ENCODE results near the gene BACH2. TPM values are rescaled to one million over a fixed set of nuclear protein-coding genes. Genes with fewer than 3 reads are reported as not detected.

The BACH2 gene
- total and polyA plus RNA-seq, 2 donors (not counting 1 experiment from before 2014, with no cell fraction given), result 2.2 to 2.6 TPM

DNA sequence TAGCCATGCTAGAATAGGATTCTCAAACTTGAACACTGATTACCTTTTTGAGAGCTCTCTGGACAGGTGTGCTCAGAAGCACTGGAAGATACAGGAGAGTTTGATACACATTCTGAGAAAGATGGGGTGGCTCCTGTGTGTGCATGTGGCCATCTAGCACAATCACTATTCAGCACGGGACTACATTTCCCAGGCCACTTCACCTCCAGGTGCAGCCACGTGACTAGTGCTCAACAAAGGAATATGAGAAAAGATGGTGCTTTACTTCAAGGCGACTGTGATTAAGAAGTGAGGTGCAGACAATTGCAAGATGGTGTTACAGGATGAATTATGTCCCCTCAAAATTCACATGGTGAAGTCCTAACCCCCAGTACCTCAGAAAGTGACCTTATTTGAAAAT lies 103.8 kb downstream of the BACH2 start:
- no peak for TF ChIP-seq EZH2 (IDR thresholded peaks at IDR 0.05; ENCODE audit: low read length, missing control alignments)
- TF ChIP-seq, protein P1, sequence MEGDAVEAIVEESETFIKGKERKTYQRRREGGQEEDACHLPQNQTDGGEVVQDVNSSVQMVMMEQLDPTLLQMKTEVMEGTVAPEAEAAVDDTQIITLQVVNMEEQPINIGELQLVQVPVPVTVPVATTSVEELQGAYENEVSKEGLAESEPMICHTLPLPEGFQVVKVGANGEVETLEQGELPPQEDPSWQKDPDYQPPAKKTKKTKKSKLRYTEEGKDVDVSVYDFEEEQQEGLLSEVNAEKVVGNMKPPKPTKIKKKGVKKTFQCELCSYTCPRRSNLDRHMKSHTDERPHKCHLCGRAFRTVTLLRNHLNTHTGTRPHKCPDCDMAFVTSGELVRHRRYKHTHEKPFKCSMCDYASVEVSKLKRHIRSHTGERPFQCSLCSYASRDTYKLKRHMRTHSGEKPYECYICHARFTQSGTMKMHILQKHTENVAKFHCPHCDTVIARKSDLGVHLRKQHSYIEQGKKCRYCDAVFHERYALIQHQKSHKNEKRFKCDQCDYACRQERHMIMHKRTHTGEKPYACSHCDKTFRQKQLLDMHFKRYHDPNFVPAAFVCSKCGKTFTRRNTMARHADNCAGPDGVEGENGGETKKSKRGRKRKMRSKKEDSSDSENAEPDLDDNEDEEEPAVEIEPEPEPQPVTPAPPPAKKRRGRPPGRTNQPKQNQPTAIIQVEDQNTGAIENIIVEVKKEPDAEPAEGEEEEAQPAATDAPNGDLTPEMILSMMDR (conservative IDR thresholded peaks at IDR 0.05 in 1 of 2, IDR thresholded peaks at IDR 0.05 in 1 of 2; ENCODE audit: low read depth in 1 of 2, low read length in 2 of 2), result no peak
- H3K9ac ChIP-seq (ENCODE audit: insufficient read depth, low read length), result no peak overlapping the region
- H3K79me2 ChIP-seq (ENCODE audit: control insufficient read depth, insufficient read depth, low read length), result no peaks in the 10 kb centered on the region
- H3K27ac ChIP-seq (ENCODE audit: insufficient read depth, low read length), result no peak overlapping the region
- peaks cover 14% of the 10 kb centered on the region for H3K4me1 ChIP-seq (ENCODE audit: control insufficient read depth, extremely low read depth, insufficient read depth, low read length)
- no peak overlapping the region for H3K4me2 ChIP-seq (ENCODE audit: extremely low read depth, insufficient read depth, low read length)
- no peaks in the 10 kb centered on the region for H3K9me3 ChIP-seq (ENCODE audit: control insufficient read depth, insufficient read depth, low read depth, low read length)
- no peaks in the 10 kb centered on the region for H4K20me1 ChIP-seq (ENCODE audit: control insufficient read depth, extremely low read depth, insufficient read depth, low read length)
- no peak overlapping the region for H2AFZ ChIP-seq (ENCODE audit: low read length)
- H3K36me3 ChIP-seq (ENCODE audit: control insufficient read depth, insufficient read depth, low read length), result no peaks in the 10 kb centered on the region
- H3K4me3 ChIP-seq (replicated peaks in 1 of 4; ENCODE audit: control extremely low read depth in 1 of 4, insufficient read depth in 1 of 4, low read depth in 3 of 4, low read length in 4 of 4), result no peak overlapping the region
- no peaks in the 10 kb centered on the region for H3K27me3 ChIP-seq (ENCODE audit: control insufficient read depth, insufficient read depth, low read length)
- DNase-seq (ENCODE audit: low read depth in 2 of 2), result no peak

DNA sequence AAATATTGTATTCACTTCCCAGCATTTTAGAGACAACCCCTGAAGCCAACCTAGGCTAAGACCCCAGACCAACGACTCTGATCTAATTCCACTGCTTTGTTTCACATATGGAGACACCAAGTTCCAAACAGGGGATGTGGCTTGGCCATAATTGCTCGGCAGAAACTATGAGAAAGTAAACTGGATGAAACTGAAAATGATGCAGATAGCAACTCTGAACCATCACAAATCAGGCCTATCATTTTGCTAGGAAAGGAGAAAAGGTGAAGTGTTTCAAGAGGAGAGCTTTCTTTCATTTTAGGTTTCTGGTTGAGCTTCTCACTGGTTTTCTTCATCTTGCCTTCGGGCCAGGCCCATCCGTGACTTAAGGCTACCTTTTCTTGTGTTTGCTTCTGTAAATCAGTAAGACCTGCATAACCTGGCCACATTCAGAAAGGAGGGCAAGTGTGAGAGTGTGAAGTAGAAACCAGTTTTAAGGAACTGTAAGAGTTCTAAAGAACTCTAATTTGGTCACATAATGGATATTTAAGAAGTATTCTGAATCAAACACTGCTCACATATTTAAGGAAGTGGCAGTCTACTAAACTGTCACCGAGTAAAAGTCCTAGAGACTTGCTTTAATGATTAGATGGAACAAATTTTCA lies 105.8 kb downstream of the BACH2 start:
- H3K36me3 ChIP-seq (ENCODE audit: control insufficient read depth, insufficient read depth, low read length), result no peaks in the 10 kb centered on the region
- no peak for TF ChIP-seq EZH2 (IDR thresholded peaks at IDR 0.05; ENCODE audit: low read length, missing control alignments)
- TF ChIP-seq, protein P1 (conservative IDR thresholded peaks at IDR 0.05 in 1 of 2, IDR thresholded peaks at IDR 0.05 in 1 of 2; ENCODE audit: low read depth in 1 of 2, low read length in 2 of 2), result no peak
- H3K4me2 ChIP-seq (ENCODE audit: extremely low read depth, insufficient read depth, low read length), result no peak overlapping the region
- no peak overlapping the region for H3K4me3 ChIP-seq (replicated peaks in 1 of 4; ENCODE audit: control extremely low read depth in 1 of 4, insufficient read depth in 1 of 4, low read depth in 3 of 4, low read length in 4 of 4)
- no peak for DNase-seq (ENCODE audit: low read depth in 2 of 2)
- H4K20me1 ChIP-seq (ENCODE audit: control insufficient read depth, extremely low read depth, insufficient read depth, low read length), result no peaks in the 10 kb centered on the region
- H2AFZ ChIP-seq (ENCODE audit: low read length), result no peak overlapping the region
- no peaks in the 10 kb centered on the region for H3K9me3 ChIP-seq (ENCODE audit: control insufficient read depth, insufficient read depth, low read depth, low read length)
- no peaks in the 10 kb centered on the region for H3K79me2 ChIP-seq (ENCODE audit: control insufficient read depth, insufficient read depth, low read length)
- no peak overlapping the region for H3K27ac ChIP-seq (ENCODE audit: insufficient read depth, low read length)
- no peaks in the 10 kb centered on the region for H3K27me3 ChIP-seq (ENCODE audit: control insufficient read depth, insufficient read depth, low read length)
- H3K4me1 ChIP-seq (ENCODE audit: control insufficient read depth, extremely low read depth, insufficient read depth, low read length), result peaks cover 17% of the 10 kb centered on the region
- no peak overlapping the region for H3K9ac ChIP-seq (ENCODE audit: insufficient read depth, low read length)

DNA sequence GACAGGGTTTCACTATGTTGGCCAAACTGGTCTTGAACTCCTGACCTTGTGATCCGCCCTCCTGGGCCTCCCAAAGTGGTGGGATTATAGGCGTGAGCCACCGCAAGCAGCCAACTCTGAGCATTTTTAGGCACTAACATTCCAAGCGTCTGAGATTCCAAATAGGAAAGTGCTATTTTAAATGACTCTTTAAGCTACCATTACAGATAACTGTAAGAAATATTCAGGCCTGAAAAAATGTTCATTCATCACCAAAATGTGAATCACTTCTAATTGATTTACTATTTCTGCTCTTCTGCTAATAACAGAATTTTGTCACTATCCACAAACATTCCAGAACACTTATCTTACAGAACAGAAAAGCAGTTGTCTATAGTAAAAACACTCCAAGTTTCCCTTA lies 106.5 kb downstream of the BACH2 start:
- Histone ChIP-seq H3K27ac (ENCODE audit: insufficient read depth, low read length) (no peak overlapping the region), H3K9me3 (ENCODE audit: control insufficient read depth, insufficient read depth, low read depth, low read length) (no peaks in the 10 kb centered on the region), H3K4me3 (replicated peaks in 1 of 4; ENCODE audit: control extremely low read depth in 1 of 4, insufficient read depth in 1 of 4, low read depth in 3 of 4, low read length in 4 of 4) (no peak overlapping the region), H3K4me1 (ENCODE audit: control insufficient read depth, extremely low read depth, insufficient read depth, low read length) (peaks cover 14% of the 10 kb centered on the region), H2AFZ (ENCODE audit: low read length) (no peak overlapping the region), H3K4me2 (ENCODE audit: extremely low read depth, insufficient read depth, low read length) (no peak overlapping the region), H3K27me3 (ENCODE audit: control insufficient read depth, insufficient read depth, low read length) (no peaks in the 10 kb centered on the region), H3K36me3 (ENCODE audit: control insufficient read depth, insufficient read depth, low read length) (no peaks in the 10 kb centered on the region), H4K20me1 (ENCODE audit: control insufficient read depth, extremely low read depth, insufficient read depth, low read length) (no peaks in the 10 kb centered on the region), H3K79me2 (ENCODE audit: control insufficient read depth, insufficient read depth, low read length) (no peaks in the 10 kb centered on the region), H3K9ac (ENCODE audit: insufficient read depth, low read length) (no peak overlapping the region)
- peak in 1 of 2 donors; percentile 74 for DNase-seq (ENCODE audit: low read depth in 2 of 2)
- TF ChIP-seq, protein P1 (conservative IDR thresholded peaks at IDR 0.05 in 1 of 2, IDR thresholded peaks at IDR 0.05 in 1 of 2; ENCODE audit: low read depth in 1 of 2, low read length in 2 of 2), result no peak
- TF ChIP-seq EZH2 (IDR thresholded peaks at IDR 0.05; ENCODE audit: low read length, missing control alignments), result no peak

All from fibroblast of lung (primary cell).